DMS79 (cell line): Measurements from ENCODE around the gene PTN.
"Not testable (repeated sequence)": the region's sequence is repeated elsewhere in the genome, so short reads cannot be mapped to it uniquely, and the experiment has no call there.

ENCODE experiments used
- DNase-seq: peaks from one replicate; lab custom pipeline; 2025; lab: John Stamatoyannopoulos, UW

The PTN gene

GRCh38 chr7:137266764-137267163 is 76.8 kb downstream of the PTN start:
- DNase-seq = no peak

- DNase-seq = not testable (repeated sequence)
Observed at GRCh38 chr7:137265480-137265879, 78.1 kb downstream of the PTN start.

GRCh38 chr7:137262599-137262998 is 80.9 kb downstream of the PTN start:
- DNase-seq = no peak

GRCh38 chr7:137258552-137258951 is 85.0 kb downstream of the PTN start:
- no peak for DNase-seq

GRCh38 chr7:137254766-137255165 is 88.8 kb downstream of the PTN start:
- no peak for DNase-seq

GRCh38 chr7:137245890-137246289 is 97.6 kb downstream of the PTN start:
- no peak for DNase-seq

GRCh38 chr7:137245186-137245585 is 98.3 kb downstream of the PTN start:
- no peak for DNase-seq

GRCh38 chr7:137243741-137244140 is 99.8 kb downstream of the PTN start:
- no peak for DNase-seq

GRCh38 chr7:137242616-137243015 is 100.9 kb downstream of the PTN start:
- DNase-seq = no peak

GRCh38 chr7:137241655-137242360 is 101.7 kb downstream of the PTN start:
- DNase-seq = no peak

GRCh38 chr7:137239186-137239585 is 104.3 kb downstream of the PTN start:
- DNase-seq = not testable (repeated sequence)

GRCh38 chr7:137235434-137235833 is 108.1 kb downstream of the PTN start:
- no peak for DNase-seq

GRCh38 chr7:137231167-137231566 is 112.4 kb downstream of the PTN start:
- DNase-seq = no peak

GRCh38 chr7:137221467-137221866 is 122.1 kb downstream of the PTN start:
- no peak for DNase-seq

- DNase-seq = no peak
Observed at GRCh38 chr7:137213744-137214143, 129.8 kb downstream of the PTN start.

- DNase-seq = peak; percentile 50
Observed at GRCh38 chr7:137209151-137209817, 134.2 kb downstream of the PTN start.

- no peak for DNase-seq
Observed at GRCh38 chr7:137206770-137207169, 136.8 kb downstream of the PTN start.

GRCh38 chr7:137204246-137204645 is 139.3 kb downstream of the PTN start:
- DNase-seq = no peak

GRCh38 chr7:137203351-137203750 is 140.2 kb downstream of the PTN start:
- no peak for DNase-seq

- DNase-seq = no peak
Observed at GRCh38 chr7:137196648-137197047, 146.9 kb downstream of the PTN start.

GRCh38 chr7:137195996-137196395 is 147.5 kb downstream of the PTN start:
- no peak for DNase-seq

GRCh38 chr7:137181619-137182018 is 161.9 kb downstream of the PTN start:
- not testable (repeated sequence) for DNase-seq
